ENCODE measurements around the gene OBP2A.
A peak's percentile ranks its signal among the peaks of the same experiment; 100 is the strongest.

Gene OBP2A

GRCh38 chr9:135502873-135503321, 43.0 kb upstream of the OBP2A start:
- no peak for ATAC-seq (ENCODE audit: insufficient read depth, low read depth)
- TF ChIP-seq CTCF (IDR thresholded peaks at IDR 0.05; ENCODE audit: borderline replicate concordance, extremely low read depth, low read length, poor library complexity, severe bottlenecking) (no peak), EZH2 (IDR thresholded peaks at IDR 0.05; ENCODE audit: borderline replicate concordance, low read depth, low read length, severe bottlenecking) (no peak)
- no peak for DNase-seq

GRCh38 chr9:135503371-135504261, 42.3 kb upstream of the OBP2A start:
- ATAC-seq (ENCODE audit: insufficient read depth, low read depth): no peak
- H3K27me3 ChIP-seq (ENCODE audit: insufficient read depth, low read length, poor library complexity): no peaks in the 10 kb centered on the region
- peaks cover 37% of the 10 kb centered on the region for H3K36me3 ChIP-seq (ENCODE audit: insufficient read depth, low read length)
- H3K4me2 ChIP-seq (ENCODE audit: insufficient read depth, low read length): no peak overlapping the region
- no peak overlapping the region for H3K27ac ChIP-seq (ENCODE audit: low read length)
- no peak overlapping the region for H3K9ac ChIP-seq (ENCODE audit: low read depth, low read length)
- H4K20me1 ChIP-seq (ENCODE audit: insufficient read depth, low read length): peaks cover 51% of the 10 kb centered on the region
- H3K4me3 ChIP-seq (ENCODE audit: low read depth in 1 of 2, low read length in 2 of 2): no peak overlapping the region
- peaks cover 30% of the 10 kb centered on the region for H3K4me1 ChIP-seq (ENCODE audit: insufficient read depth, low read length)
- H2AFZ ChIP-seq (ENCODE audit: low read depth, low read length): no peak overlapping the region
- DNase-seq: no peak
- TF ChIP-seq EZH2 (IDR thresholded peaks at IDR 0.05; ENCODE audit: borderline replicate concordance, low read depth, low read length, severe bottlenecking) (no peak), CTCF (IDR thresholded peaks at IDR 0.05; ENCODE audit: borderline replicate concordance, extremely low read depth, low read length, poor library complexity, severe bottlenecking) (no peak)
- H3K79me2 ChIP-seq (ENCODE audit: insufficient read depth, low read length): peaks cover 24% of the 10 kb centered on the region
- H3K9me3 ChIP-seq (ENCODE audit: insufficient read depth, low read length, severe bottlenecking): no peaks in the 10 kb centered on the region

More at GRCh38 chr9:135502873-135503321, 43.0 kb upstream of the OBP2A start:
- H3K4me3 ChIP-seq (ENCODE audit: low read depth in 1 of 2, low read length in 2 of 2): 0 out of 4 replicates have a peak overlapping the region, but pooled peaks of 1 of the 2 experiments have one; percentile 93
- no peak overlapping the region for H2AFZ ChIP-seq (ENCODE audit: low read depth, low read length)
- H3K9me3 ChIP-seq (ENCODE audit: insufficient read depth, low read length, severe bottlenecking): no peaks in the 10 kb centered on the region
- H3K36me3 ChIP-seq (ENCODE audit: insufficient read depth, low read length): peaks cover 37% of the 10 kb centered on the region
- no peaks in the 10 kb centered on the region for H3K27me3 ChIP-seq (ENCODE audit: insufficient read depth, low read length, poor library complexity)
- H4K20me1 ChIP-seq (ENCODE audit: insufficient read depth, low read length): peaks cover 51% of the 10 kb centered on the region
- peak overlapping the region; percentile 99 for H3K4me2 ChIP-seq (ENCODE audit: insufficient read depth, low read length)
- no peak overlapping the region for H3K9ac ChIP-seq (ENCODE audit: low read depth, low read length)
- peaks cover 24% of the 10 kb centered on the region for H3K79me2 ChIP-seq (ENCODE audit: insufficient read depth, low read length)
- H3K27ac ChIP-seq (ENCODE audit: low read length): no peak overlapping the region
- H3K4me1 ChIP-seq (ENCODE audit: insufficient read depth, low read length): peaks cover 30% of the 10 kb centered on the region

- H4K20me1 ChIP-seq (ENCODE audit: insufficient read depth, low read length): peaks cover 46% of the 10 kb centered on the region
- peak; percentile 43 for ATAC-seq (ENCODE audit: insufficient read depth, low read depth)
Measured at GRCh38 chr9:135504262-135505243, 41.4 kb upstream of the OBP2A start.

More at GRCh38 chr9:135504262-135505243, 41.4 kb upstream of the OBP2A start:
- TF ChIP-seq CTCF (IDR thresholded peaks at IDR 0.05; ENCODE audit: borderline replicate concordance, extremely low read depth, low read length, poor library complexity, severe bottlenecking): peak; percentile 82
- no peak for TF ChIP-seq EZH2 (IDR thresholded peaks at IDR 0.05; ENCODE audit: borderline replicate concordance, low read depth, low read length, severe bottlenecking)
- Histone ChIP-seq H3K79me2 (ENCODE audit: insufficient read depth, low read length) (peaks cover 24% of the 10 kb centered on the region), H3K4me3 (ENCODE audit: low read depth in 1 of 2, low read length in 2 of 2) (no peak overlapping the region), H3K4me2 (ENCODE audit: insufficient read depth, low read length) (no peak overlapping the region), H3K27ac (ENCODE audit: low read length) (no peak overlapping the region), H2AFZ (ENCODE audit: low read depth, low read length) (no peak overlapping the region), H3K9ac (ENCODE audit: low read depth, low read length) (no peak overlapping the region), H3K9me3 (ENCODE audit: insufficient read depth, low read length, severe bottlenecking) (no peaks in the 10 kb centered on the region), H3K4me1 (ENCODE audit: insufficient read depth, low read length) (peaks cover 24% of the 10 kb centered on the region), H3K36me3 (ENCODE audit: insufficient read depth, low read length) (peaks cover 37% of the 10 kb centered on the region), H3K27me3 (ENCODE audit: insufficient read depth, low read length, poor library complexity) (no peaks in the 10 kb centered on the region)
- DNase-seq: peak; percentile 61

Data from DND-41 (cell line).